Heart left ventricle (tissue), 13 donors: Measurements from ENCODE around the gene ANKRD13B.

Experiments
- POLR2A ChIP-seq, 2 donors: fragments of 450-650 bp; IDR thresholded peaks; one replicate each; pipeline ENCODE4 v1.6.1; 2017; ENCODE audit warnings: antibody characterized with exemption in 2 of 2, mild to moderate bottlenecking in 2 of 2, moderate library complexity in 2 of 2
- TF ChIP-seq, protein P1 (sequence below), 12 donors: fragments of 200-600 bp; sonication (generic) in 4 of 12; IDR thresholded peaks; one replicate each; pipeline versions ENCODE4 v1.5.0 to v1.8.0; 2018 to 2022; ENCODE audit warnings: antibody characterized with exemption in 12 of 12, mild to moderate bottlenecking in 5 of 12
- donor health status: ischemic (EF 13 %, LVEDD 7.1; RV severe dilation, severe dysfunction).
- donor health status: DM: no; HTN: yes; CAD: no.
- donor health status: DM: no; HTN: no; CAD: no.
- donor health status: ischemic (EF 25% LVEDD 6.9; RV normal size, moderate dysfunction).
- donor health status: ischemic (EF 25% LVEDD 5.7; RV mildly dilated, moderate dysfunction).
- donor health status: ischemic (EF 35%, LVEDD 5.7; RV mildly dilated, moderate dysfunction).
- donor health status: nonischemic (EF 11% LVEDD 7.7; RV severe dilation, severe dysfunction).
- donor health status: DM: yes; HTN: yes; CAD: no.
- donor health status: PGD.
- donor health status: ischemic (EF 29% LVEDD 5.4; RV normal size, mild dysfunction).
- donor health status: nonischemic (EF 23%, LVEDD 6.1; RV moderate dilation, normal function).

DNA sequence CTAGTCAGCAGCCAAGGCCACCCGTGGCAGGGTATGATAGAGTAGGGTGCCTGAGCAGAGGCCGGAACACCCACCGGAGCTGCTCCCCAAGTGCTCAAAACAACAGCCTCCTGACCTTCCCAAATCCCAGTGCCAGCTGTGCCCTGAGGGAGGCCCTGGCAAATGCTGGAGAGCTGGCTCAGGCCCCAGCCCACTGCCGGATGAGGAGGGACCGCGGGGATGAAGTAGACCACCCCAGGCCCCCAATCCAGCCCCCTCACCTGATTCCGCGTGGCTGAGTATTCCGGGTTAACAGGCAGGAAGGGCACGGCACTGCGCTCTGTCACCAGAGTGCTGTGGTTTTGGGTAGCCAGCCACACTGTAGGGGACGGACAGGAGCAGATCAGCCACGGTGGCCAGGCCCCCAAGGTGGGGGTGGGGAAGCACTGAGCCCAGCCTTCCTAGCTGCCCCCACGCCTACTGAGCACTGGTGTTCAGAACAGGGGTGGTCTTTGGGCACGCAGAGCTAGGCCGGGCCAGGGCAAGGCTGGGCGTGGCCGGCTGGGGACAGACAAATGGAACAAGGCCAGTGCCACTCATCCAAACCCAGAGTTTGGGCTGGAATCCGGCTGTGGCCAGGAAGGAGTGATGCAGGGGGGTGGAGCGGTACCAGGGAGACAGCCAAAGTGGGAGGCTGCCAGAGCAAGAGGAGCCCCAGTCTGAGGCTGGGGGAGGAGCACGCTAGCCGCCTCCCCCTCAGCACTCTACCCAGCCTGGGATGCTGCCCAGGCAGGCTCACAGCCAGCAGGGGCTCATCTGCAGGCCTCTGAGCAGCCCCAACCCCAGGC lies 15.3 kb upstream of the ANKRD13B start:
- TF ChIP-seq, protein P1, sequence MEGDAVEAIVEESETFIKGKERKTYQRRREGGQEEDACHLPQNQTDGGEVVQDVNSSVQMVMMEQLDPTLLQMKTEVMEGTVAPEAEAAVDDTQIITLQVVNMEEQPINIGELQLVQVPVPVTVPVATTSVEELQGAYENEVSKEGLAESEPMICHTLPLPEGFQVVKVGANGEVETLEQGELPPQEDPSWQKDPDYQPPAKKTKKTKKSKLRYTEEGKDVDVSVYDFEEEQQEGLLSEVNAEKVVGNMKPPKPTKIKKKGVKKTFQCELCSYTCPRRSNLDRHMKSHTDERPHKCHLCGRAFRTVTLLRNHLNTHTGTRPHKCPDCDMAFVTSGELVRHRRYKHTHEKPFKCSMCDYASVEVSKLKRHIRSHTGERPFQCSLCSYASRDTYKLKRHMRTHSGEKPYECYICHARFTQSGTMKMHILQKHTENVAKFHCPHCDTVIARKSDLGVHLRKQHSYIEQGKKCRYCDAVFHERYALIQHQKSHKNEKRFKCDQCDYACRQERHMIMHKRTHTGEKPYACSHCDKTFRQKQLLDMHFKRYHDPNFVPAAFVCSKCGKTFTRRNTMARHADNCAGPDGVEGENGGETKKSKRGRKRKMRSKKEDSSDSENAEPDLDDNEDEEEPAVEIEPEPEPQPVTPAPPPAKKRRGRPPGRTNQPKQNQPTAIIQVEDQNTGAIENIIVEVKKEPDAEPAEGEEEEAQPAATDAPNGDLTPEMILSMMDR (IDR thresholded peaks at IDR 0.05) = no peak
- no peak for TF ChIP-seq POLR2A (IDR thresholded peaks at IDR 0.05)
